Stimulated activated CD8-positive, alpha-beta memory T cell treated with anti-CD3 and anti-CD28 coated beads, Interleukin-4, amount 100 ng/mL, for 48 hours (primary cell): ENCODE data around the gene C12orf76.
"Not testable (repeated sequence)": the region's sequence is repeated elsewhere in the genome, so short reads cannot be mapped to it uniquely, and the experiment has no call there.

Source experiments
- DNase-seq: peaks from one replicate; pipeline ENCODE4 v3.0.0-alpha.2; 2020

C12orf76 gene

DNA sequence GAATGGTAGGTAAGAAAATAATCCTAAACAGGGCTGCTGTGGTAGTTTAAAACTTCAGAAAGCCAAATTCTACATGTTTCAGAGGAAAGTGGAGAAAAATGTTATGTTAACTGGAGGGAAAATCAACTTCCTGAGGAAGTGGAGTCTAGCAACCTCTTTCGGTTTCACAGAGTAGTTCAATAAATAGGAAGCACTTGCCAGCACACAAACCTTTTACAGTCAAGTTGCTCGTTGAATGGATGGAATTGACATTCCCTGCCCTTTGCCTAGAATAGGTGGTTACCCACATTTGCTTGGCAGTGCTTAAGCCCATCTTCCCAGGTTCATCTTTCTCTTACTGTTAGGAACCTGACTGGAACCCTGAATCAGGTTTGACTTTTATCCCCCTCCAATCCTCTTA is 33.2 kb downstream of the C12orf76 start:
- DNase-seq, result no peak

GRCh38 chr12:110012659-110013058 is 35.7 kb downstream of the C12orf76 start:
- no peak for DNase-seq

GRCh38 chr12:110012137-110012536 is 36.2 kb downstream of the C12orf76 start:
- no peak for DNase-seq

- DNase-seq, result no peak
These were observed 37.2 kb downstream of the C12orf76 start for GRCh38 chr12:110010853-110011723.

- DNase-seq, result not testable (repeated sequence)
These were observed 39.5 kb downstream of the C12orf76 start for GRCh38 chr12:110008681-110009398.

DNA sequence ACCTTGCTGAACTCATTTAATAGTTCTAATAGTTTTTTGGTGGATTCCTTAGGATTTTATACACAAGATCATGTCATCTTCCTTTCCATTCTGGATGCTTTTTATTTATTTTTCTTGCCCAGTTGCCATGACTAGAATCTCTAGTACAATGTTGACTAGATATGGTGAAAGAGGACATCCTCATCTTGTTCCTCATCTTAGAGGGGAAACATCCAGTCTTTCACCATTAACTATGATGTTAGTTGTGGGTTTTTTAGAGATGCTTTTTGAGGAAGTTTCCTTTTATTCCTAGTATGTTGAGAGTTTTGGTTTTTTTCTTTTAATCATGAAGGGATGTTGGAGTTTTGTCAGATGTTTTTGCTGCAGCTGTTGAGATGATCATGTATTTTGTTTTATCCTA is 40.4 kb downstream of the C12orf76 start:
- no peak for DNase-seq

- DNase-seq, result no peak
These were observed 42.2 kb downstream of the C12orf76 start for GRCh38 chr12:110006115-110006514.

DNA sequence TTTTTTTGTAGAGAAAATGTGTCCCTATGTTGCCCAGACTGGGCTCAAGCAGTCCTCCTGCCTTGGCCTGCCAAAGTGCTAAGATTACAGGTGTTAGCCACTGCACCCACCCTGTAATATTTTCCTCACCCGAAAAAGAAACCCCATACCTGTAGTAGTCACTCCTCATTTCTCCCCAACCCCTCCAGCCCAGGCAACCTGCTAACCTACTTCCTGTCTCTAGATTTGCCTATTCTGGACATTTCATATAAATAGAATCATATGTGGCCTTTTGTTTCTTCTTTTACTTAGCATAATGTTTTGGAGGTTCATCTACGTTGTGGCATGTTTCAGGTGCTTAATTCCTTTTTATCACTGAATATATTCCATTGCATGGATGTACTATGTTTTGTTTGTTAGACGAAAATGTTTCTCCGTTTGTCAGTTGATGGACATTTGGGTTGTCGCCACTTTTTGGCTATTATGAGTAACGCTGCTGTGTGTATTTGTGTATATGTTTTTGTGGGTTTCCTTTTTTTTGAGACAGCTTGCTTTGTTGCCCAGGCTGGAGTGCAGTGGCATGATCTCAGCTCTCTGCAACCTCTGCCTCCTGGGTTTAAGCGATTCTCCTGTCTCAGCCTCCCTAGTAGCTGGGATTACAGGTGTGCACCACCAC is 42.9 kb downstream of the C12orf76 start:
- DNase-seq, result no peak

- DNase-seq, result no peak
These were observed 43.7 kb downstream of the C12orf76 start for GRCh38 chr12:110004598-110004997.

- no peak for DNase-seq
These were observed 45.4 kb downstream of the C12orf76 start for GRCh38 chr12:110002676-110003515.

DNA sequence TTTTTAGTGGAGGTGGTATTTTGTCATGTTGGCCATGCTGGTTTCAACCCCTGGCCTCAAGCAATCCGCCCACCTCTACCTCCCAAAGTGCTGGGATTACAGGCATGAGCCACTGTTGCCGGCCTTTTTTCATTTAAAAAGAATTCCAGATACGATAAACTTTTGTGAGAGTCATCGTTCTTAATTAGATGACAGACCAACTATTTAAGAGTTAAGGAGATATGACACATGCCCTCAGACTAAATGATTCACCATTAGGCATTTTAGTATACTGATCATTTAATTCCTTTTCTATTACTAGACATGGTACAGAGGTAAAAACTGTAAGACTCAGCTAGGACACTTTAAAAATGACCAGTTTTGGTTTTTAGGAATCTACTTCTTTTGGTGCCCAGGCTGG is 46.7 kb downstream of the C12orf76 start:
- DNase-seq, result no peak

DNA sequence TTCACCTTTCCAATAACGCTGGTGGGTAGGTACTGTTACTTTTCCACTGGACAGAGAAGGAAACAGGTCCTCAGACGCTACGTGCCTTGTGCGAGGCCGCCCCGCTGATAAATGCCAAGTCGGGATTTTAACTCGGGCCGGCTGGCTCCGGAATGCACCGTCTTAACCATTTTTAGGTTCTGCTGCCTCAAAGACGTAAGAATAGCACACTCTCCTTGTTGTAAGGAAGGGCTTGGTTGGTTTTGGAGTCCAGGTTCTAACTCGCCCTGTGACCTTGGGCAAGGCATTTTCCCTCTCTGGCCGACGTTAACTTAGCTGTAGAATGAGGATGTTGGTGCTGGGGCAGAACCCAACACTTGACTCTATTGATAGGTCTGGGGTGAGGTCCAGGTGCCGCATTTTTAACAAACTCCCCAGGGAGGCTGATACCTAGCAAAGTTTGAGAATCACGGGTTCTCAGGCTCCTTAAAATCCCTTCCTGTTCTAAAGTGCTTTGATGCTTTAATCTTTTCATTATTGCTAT is 48.3 kb downstream of the C12orf76 start:
- peak; percentile 39 for DNase-seq

GRCh38 chr12:109999649-109999971 is 48.7 kb downstream of the C12orf76 start:
- no peak for DNase-seq

DNA sequence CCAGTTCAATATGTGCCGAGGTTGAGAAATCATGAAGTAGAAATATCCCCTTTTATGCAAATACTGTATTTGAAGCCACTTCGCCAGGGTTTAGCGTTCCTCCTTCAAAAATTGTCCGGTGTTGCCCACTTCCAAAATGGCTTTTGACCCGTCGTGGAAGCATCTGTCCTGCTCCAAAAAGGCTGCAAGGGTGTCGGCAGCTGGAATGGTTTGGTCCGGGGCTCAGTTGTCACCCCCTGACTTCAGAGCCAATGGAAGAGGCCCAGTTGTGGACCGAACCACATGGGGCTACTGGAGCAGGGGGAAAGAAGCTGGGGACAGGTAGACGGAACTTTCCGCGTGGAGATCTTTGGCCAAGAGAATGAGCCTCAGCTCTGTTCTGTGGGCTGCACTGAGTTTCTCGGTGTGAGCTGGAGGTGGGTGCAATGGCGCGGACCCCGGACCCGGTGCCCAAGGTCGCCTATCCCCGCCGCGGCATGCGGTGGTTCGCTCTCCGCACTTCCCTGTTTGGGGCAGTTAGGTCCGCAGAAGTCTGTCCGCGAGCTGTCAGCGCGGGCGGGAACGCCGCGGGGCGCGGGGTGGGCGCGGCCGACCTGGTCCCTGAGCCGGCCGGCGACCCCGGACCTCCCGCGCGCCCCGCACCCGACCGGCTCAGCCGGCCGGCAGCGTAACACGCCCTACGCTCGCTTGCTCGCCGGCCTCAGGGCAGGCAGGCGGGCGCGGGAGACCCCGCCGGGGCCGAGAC is 49.2 kb downstream of the C12orf76 start, which contains the start of gene ANKRD13A:
Gene ANKRD13A, plus strand, starts transcription at position 527 of the 745 bp plus-strand sequence. CDS start 259 bp downstream, outside the sequence.
- DNase-seq, result peak; percentile 88

- DNase-seq, result no peak
These were observed 50.0 kb downstream of the C12orf76 start for GRCh38 chr12:109998241-109998903.

DNA sequence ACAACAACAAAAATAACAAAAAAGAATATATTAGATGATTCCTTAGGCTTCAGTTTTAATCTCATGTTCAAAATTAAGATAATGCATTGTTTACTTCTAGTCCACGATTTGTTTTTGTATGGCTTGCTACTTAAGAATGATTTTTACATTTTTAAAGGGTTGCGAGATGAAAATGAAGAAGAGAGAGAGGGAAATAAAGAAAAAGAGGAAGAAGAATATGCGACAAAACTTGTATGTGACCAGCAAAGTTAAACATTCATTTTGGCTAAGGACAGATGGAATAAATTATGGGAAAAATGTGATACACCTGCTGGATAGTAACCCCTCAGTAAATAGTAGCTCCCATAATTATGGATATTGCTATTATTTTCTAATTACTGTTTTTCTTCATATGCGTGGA is 50.9 kb downstream of the C12orf76 start:
- no peak for DNase-seq

GRCh38 chr12:109996483-109996853 is 51.9 kb downstream of the C12orf76 start:
- no peak for DNase-seq

DNA sequence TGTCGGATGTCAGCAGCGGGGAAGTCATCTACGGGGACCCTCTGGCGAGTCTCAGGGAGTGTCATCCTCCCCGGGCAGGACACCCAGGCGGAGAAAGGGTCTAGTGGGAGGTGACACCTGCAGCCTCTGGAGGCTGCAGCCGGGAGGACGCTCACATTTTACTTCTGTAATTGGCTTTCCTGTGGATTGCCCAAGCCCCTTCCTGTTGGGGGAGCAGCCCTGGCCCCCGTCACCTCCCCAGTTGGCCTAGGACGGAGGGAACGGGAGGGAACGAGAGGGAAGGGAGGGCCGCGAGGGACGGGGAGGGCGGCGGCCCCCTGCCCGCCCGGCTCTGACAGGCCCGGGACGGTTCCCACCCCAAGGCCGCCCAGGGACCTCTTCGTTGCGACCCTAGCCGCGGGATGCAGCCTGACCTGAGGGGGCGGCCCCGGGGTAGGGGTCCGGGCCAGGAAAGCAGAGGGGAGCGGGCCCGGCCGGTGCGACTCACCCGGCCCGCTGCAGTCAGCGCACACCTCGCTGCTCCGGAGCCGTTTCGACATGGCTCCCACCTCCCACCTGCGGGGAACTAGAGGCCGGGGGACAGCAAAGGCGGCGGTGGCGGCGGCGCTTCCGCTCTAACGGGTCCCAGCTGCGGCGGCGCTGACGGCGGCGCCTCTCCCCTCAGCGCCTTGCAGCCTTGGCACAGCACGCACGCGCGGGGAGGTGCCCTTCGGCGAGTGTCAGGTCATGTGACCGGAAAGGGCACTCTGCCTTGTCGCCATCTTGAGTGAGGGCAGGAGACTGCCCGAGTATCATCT is 52.4 kb downstream of the C12orf76 start, which contains the start of gene GIT2:
Gene GIT2, minus strand, starts transcription at position 683 of the 797 bp plus-strand sequence. Its CDS starts 144 bp downstream, at position 539.
- peak; percentile 94 for DNase-seq

DNA sequence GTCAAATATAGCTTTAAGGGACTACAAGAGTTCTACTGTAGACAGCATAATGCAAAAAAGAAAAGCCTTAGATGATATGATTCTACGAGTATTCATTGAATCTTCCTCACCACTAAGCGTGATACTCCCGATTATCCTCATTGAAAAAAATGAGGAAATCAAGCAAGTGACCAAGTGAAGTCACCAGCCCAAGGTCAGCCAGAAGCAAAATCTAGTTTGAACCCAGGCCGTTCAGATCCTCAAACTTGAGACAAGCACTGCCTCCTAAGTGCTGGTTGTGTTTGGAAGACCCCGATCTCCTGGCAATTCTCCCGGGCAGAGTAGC is 53.0 kb downstream of the C12orf76 start:
- DNase-seq, result no peak
